AG09319 (cell line): Measurements from ENCODE around the gene KLHL25.

Source experiments
- DNase-seq: peaks from one replicate; pipeline ENCODE4 v3.0.0-alpha.2; 2010; ENCODE audit warnings: low read depth; ENCODE audit errors: extremely low read depth
- TF ChIP-seq, protein P1 (sequence below): IDR thresholded peaks from 2 replicates; pipeline ENCODE4 v1.5.1; 2011; ENCODE audit warnings: low read depth, mild to moderate bottlenecking, inconsistent platforms, low read length, moderate library complexity

Gene KLHL25

DNA sequence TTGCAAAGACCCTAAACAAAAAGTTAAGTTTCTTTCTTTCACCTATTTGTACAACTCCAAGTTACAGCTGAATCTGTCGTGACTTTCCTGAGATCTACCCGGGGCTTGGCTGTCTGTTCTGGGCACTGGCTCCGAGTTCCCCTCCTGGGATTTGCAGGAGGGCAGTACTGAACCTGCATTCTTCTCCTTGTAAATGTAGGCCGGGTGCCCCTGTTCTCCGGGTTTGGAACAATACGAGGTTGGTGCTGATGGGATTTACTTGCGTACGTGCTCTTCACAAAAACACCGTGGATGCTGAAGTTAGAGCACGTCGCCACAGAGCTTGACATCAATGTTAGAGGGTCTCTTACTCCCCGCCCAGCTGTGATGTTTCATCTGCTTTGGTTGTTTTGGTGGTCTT, 48.1 kb downstream of the KLHL25 start:
- TF ChIP-seq, protein P1, sequence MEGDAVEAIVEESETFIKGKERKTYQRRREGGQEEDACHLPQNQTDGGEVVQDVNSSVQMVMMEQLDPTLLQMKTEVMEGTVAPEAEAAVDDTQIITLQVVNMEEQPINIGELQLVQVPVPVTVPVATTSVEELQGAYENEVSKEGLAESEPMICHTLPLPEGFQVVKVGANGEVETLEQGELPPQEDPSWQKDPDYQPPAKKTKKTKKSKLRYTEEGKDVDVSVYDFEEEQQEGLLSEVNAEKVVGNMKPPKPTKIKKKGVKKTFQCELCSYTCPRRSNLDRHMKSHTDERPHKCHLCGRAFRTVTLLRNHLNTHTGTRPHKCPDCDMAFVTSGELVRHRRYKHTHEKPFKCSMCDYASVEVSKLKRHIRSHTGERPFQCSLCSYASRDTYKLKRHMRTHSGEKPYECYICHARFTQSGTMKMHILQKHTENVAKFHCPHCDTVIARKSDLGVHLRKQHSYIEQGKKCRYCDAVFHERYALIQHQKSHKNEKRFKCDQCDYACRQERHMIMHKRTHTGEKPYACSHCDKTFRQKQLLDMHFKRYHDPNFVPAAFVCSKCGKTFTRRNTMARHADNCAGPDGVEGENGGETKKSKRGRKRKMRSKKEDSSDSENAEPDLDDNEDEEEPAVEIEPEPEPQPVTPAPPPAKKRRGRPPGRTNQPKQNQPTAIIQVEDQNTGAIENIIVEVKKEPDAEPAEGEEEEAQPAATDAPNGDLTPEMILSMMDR = no peak
- no peak for DNase-seq

DNA sequence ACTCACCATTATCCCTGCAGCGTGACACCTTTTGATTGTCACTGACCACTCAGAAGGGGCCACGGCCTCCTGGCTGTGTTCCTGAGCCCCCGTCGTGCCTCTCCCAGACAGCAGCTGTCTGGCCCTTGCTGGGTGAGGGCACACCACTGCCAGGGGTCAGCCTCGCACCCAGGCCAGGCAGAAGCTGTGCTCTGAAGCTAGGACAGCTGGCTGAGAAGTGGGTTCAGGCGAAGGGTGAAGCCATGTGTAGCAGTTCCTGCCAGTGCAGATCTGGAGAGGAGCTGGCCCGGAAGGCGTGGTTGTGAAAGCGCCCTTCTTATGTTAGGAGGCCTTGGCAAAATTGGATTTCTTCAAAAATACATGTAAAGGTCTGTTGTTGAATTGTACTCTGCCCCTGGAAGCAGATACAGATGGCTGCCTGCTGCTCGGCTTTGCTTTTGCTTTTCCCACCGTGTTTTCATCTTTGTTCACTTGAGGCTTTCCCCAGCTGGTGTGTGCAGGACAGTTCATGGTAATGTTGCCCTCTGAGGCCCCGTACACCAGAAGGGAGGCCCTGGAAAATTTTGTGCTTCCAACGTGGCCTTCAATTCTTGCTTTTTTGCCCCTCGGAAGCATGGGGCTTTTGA, 49.1 kb downstream of the KLHL25 start:
- DNase-seq = no peak
- TF ChIP-seq, protein P1 = no peak

DNA sequence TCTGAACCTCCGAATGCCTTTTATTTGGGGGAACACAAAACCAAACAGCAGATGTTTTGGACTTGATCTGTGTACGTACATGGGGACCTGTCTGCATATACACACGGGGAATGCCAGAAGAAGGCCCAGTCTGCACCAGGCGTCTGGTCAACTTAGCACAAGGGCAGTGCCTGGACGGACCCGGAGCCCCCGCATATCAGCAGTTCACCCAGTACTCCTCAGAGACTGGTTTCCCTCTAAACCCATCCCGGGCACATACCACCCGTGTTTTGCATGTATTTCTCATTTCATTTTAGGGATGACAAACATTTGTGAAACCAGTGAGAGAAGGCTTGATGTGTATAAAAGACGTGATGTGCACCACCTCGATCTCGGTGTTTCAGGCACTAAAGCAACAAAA, 49.7 kb downstream of the KLHL25 start:
- DNase-seq = no peak
- TF ChIP-seq, protein P1 = no peak

DNA sequence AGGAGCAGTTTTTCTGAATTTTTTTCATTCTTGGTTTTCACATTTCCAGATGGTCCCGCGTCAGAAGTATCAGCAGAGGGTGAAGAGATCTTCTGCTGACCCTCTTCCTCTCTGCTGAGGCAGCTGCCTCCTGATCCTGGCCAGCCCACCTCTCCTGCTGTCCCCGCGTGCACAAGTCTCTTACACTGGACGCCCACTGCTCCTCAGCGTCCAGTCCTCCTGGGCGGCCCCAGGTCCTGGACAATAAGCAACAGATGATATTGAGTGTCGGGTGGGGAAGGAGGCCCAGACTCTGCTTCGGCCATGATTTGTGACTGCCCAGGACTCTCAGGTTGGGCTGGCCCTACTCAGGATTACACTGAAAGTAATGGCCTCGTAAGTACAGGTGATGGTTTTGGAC, 50.1 kb downstream of the KLHL25 start:
- DNase-seq = no peak
- TF ChIP-seq, protein P1 = no peak

DNA sequence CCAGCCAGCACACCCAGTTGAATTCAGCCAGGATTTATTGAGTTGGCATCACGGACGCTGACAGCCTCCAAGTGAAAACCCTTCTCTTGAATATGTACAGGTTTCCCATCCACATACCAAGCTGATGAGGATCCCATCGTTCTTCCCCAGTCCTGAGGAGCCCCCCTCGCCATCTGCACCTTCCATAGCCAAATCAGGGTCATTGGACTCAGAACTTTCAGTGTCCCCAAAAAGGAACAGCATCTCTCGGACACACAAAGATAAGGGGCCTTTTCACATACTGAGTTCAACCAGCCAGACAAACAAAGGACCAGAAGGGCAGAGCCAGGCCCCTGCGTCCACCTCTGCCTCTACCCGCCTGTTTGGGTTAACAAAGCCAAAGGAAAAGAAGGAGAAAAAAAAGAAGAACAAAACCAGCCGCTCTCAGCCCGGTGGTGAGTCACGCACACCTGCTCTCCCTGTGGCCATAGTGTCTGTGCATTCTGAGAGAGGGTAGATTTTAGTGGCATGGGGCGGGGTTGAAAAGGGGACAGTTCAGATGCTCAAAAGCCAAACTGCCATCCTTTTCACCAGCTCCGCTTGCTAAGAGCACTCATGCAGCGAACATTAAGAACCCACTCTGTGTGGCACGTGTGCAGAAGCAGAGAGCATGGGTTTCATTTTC, 51.2 kb downstream of the KLHL25 start:
- DNase-seq = no peak
- TF ChIP-seq, protein P1 = no peak

DNA sequence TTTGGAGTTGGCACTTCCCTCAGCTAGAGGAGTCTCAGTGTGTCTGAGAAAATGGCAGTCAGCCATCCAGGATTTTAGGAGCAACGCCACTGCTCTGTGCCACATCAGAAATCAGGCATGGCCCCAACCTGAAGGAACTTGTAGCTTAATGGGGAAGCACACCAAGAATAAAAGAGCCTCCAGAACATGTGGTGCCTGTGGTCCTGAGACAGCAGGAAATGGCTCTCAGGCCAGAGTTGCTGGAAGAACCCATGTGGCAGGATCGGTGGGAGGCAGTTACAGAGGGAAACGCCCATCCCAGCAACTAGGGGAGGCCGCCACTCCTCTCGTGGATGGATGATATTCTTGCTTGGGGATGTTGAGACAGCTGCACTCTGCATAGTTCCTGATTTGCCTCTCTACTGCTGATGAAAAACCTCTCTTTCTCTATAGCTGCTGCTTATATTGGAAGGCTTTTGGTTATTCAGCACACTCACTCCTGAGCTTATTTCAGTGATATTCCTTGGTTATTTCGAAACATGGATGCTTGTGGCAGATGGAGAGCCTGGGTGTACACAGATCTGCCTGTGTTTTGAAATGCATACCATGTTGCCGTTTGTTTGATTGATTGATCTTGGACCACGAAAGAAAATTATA, 52.4 kb downstream of the KLHL25 start:
- TF ChIP-seq, protein P1 = no peak
- DNase-seq = no peak

DNA sequence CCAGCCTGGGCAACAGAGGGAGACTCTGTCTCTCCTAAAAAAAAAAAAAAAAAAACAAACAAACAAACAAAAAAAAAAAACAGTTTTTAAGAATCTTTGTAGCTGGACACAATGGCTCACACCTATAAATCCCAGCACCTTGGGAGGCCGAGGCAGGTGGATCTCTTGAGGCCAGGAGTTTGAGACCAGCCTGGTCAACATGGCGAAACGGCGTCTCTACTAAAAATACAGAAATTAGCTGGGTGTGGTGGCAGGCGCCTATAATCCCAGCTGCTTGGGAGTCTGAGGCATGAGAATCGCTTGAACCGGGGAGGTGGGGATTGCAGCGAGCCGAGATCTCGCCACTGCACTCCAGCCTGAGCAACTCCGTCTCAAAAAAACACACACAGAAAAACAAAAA, 53.1 kb downstream of the KLHL25 start:
- no peak for DNase-seq

More for the DNA sequence above, 53.1 kb downstream of the KLHL25 start:
- TF ChIP-seq, protein P1 = no peak
